ENCODE measurements around the gene ADAMTSL1.

The ADAMTSL1 gene

DNA sequence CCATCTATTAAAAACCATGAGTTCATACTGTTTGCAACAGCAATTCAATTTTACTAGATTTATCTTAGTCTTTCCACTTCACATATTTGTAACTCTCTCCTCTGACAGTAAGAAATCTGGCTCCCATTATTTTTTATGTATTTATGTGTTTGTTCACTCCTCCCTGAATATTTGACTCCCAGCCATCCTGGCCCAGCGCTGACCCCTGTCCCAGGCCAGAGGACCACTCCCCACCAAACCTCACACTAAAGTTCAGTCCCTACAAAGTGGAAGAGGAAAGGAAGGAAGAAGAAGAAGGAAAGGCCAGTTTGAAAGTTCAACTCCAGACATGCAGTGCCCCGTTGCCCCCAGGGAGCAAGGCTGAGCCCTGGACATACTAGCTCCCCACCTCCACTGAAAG lies 271.8 kb downstream of the ADAMTSL1 start:
- Histone ChIP-seq H3K27ac (ENCODE audit: low read length) (no peak overlapping the region), H3K4me1 (ENCODE audit: insufficient read depth, low read length) (no peaks in the 10 kb centered on the region), H3K79me2 (ENCODE audit: insufficient read depth, low read length) (no peaks in the 10 kb centered on the region), H3K9ac (ENCODE audit: low read depth, low read length) (no peak overlapping the region), H3K27me3 (ENCODE audit: insufficient read depth, low read length, poor library complexity) (no peaks in the 10 kb centered on the region), H4K20me1 (ENCODE audit: insufficient read depth, low read length) (no peaks in the 10 kb centered on the region), H2AFZ (ENCODE audit: low read depth, low read length) (no peak overlapping the region), H3K36me3 (ENCODE audit: insufficient read depth, low read length) (no peaks in the 10 kb centered on the region), H3K9me3 (ENCODE audit: insufficient read depth, low read length, severe bottlenecking) (no peaks in the 10 kb centered on the region), H3K4me3 (ENCODE audit: low read depth in 1 of 2, low read length in 2 of 2) (no peak overlapping the region), H3K4me2 (ENCODE audit: insufficient read depth, low read length) (no peak overlapping the region)
- DNase-seq (no peak), ATAC-seq (ENCODE audit: insufficient read depth, low read depth) (no peak)
- TF ChIP-seq EZH2 (IDR thresholded peaks at IDR 0.05; ENCODE audit: borderline replicate concordance, low read depth, low read length, severe bottlenecking) (no peak), CTCF (IDR thresholded peaks at IDR 0.05; ENCODE audit: borderline replicate concordance, extremely low read depth, low read length, poor library complexity, severe bottlenecking) (no peak)

DNA sequence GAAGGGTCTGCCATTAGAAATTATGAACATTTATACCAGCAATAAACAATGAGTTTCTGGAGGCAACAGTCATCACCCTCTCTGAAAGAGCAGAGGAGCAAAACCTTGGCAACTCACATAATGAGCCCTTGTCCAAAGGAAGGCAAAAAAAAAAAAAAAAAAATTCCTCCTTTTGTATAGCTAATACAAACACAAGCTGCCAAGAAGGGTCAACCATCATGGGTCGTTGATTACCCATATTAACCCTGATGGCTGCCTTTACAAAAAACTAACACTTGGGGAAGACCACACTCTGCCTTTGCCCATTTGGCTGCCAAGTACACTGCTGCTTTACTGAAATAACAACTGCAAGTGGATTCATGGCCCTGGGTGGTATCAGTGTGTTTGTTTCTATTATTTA lies 272.7 kb downstream of the ADAMTSL1 start:
- DNase-seq (no peak), ATAC-seq (ENCODE audit: insufficient read depth, low read depth) (no peak)
- H3K9me3 ChIP-seq (ENCODE audit: insufficient read depth, low read length, severe bottlenecking), result no peaks in the 10 kb centered on the region
- H3K36me3 ChIP-seq (ENCODE audit: insufficient read depth, low read length), result no peaks in the 10 kb centered on the region
- H3K27me3 ChIP-seq (ENCODE audit: insufficient read depth, low read length, poor library complexity), result no peaks in the 10 kb centered on the region
- H3K27ac ChIP-seq (ENCODE audit: low read length), result no peak overlapping the region
- H4K20me1 ChIP-seq (ENCODE audit: insufficient read depth, low read length), result no peaks in the 10 kb centered on the region
- H3K9ac ChIP-seq (ENCODE audit: low read depth, low read length), result no peak overlapping the region
- H2AFZ ChIP-seq (ENCODE audit: low read depth, low read length), result no peak overlapping the region
- no peaks in the 10 kb centered on the region for H3K4me1 ChIP-seq (ENCODE audit: insufficient read depth, low read length)
- TF ChIP-seq CTCF (IDR thresholded peaks at IDR 0.05; ENCODE audit: borderline replicate concordance, extremely low read depth, low read length, poor library complexity, severe bottlenecking) (no peak), EZH2 (IDR thresholded peaks at IDR 0.05; ENCODE audit: borderline replicate concordance, low read depth, low read length, severe bottlenecking) (no peak)
- no peak overlapping the region for H3K4me2 ChIP-seq (ENCODE audit: insufficient read depth, low read length)
- no peak overlapping the region for H3K4me3 ChIP-seq (ENCODE audit: low read depth in 1 of 2, low read length in 2 of 2)
- no peaks in the 10 kb centered on the region for H3K79me2 ChIP-seq (ENCODE audit: insufficient read depth, low read length)

GRCh38 chr9:18747595-18747994 lies 273.6 kb downstream of the ADAMTSL1 start:
- H3K4me1 ChIP-seq (ENCODE audit: insufficient read depth, low read length), result no peaks in the 10 kb centered on the region
- H3K4me2 ChIP-seq (ENCODE audit: insufficient read depth, low read length), result no peak overlapping the region
- no peak for TF ChIP-seq CTCF (IDR thresholded peaks at IDR 0.05; ENCODE audit: borderline replicate concordance, extremely low read depth, low read length, poor library complexity, severe bottlenecking)
- TF ChIP-seq EZH2 (IDR thresholded peaks at IDR 0.05; ENCODE audit: borderline replicate concordance, low read depth, low read length, severe bottlenecking), result no peak
- ATAC-seq (ENCODE audit: insufficient read depth, low read depth) (no peak), DNase-seq (no peak)
- no peak overlapping the region for H3K9ac ChIP-seq (ENCODE audit: low read depth, low read length)
- no peaks in the 10 kb centered on the region for H3K27me3 ChIP-seq (ENCODE audit: insufficient read depth, low read length, poor library complexity)
- no peaks in the 10 kb centered on the region for H3K36me3 ChIP-seq (ENCODE audit: insufficient read depth, low read length)
- no peak overlapping the region for H3K4me3 ChIP-seq (ENCODE audit: low read depth in 1 of 2, low read length in 2 of 2)
- no peak overlapping the region for H3K27ac ChIP-seq (ENCODE audit: low read length)
- H2AFZ ChIP-seq (ENCODE audit: low read depth, low read length), result no peak overlapping the region
- no peaks in the 10 kb centered on the region for H3K79me2 ChIP-seq (ENCODE audit: insufficient read depth, low read length)
- H4K20me1 ChIP-seq (ENCODE audit: insufficient read depth, low read length), result no peaks in the 10 kb centered on the region
- no peaks in the 10 kb centered on the region for H3K9me3 ChIP-seq (ENCODE audit: insufficient read depth, low read length, severe bottlenecking)

DNA sequence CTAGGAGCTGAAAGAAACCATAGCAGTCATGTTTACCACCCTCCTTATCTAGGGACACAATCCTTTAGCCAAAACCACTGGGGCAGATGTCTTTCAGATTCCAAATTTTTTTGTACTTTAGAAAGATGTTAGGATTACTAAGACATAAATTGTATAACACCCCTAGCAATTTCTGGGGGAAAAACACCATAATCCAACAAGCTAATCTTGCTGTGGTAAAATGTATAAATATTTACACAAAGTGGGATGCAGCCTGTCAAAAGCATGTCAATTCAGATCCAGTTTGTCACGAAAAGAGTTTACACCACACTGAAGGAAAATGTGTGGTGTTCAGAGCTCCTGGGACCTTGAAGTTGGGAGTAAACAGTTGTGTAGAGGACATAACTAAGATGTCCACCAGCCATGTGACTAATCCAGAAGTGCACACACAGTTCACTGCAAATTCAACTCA lies 274.3 kb downstream of the ADAMTSL1 start:
- no peak for DNase-seq

More for the DNA sequence above, 274.3 kb downstream of the ADAMTSL1 start:
- no peaks in the 10 kb centered on the region for H3K27me3 ChIP-seq (ENCODE audit: insufficient read depth, low read length, poor library complexity)
- no peaks in the 10 kb centered on the region for H3K4me1 ChIP-seq (ENCODE audit: insufficient read depth, low read length)
- H3K36me3 ChIP-seq (ENCODE audit: insufficient read depth, low read length), result no peaks in the 10 kb centered on the region
- no peak overlapping the region for H3K4me3 ChIP-seq (ENCODE audit: low read depth in 1 of 2, low read length in 2 of 2)
- TF ChIP-seq CTCF (IDR thresholded peaks at IDR 0.05; ENCODE audit: borderline replicate concordance, extremely low read depth, low read length, poor library complexity, severe bottlenecking) (no peak), EZH2 (IDR thresholded peaks at IDR 0.05; ENCODE audit: borderline replicate concordance, low read depth, low read length, severe bottlenecking) (no peak)
- H3K9ac ChIP-seq (ENCODE audit: low read depth, low read length), result no peak overlapping the region
- no peaks in the 10 kb centered on the region for H3K9me3 ChIP-seq (ENCODE audit: insufficient read depth, low read length, severe bottlenecking)
- no peak overlapping the region for H3K27ac ChIP-seq (ENCODE audit: low read length)
- ATAC-seq (ENCODE audit: insufficient read depth, low read depth), result no peak
- no peaks in the 10 kb centered on the region for H3K79me2 ChIP-seq (ENCODE audit: insufficient read depth, low read length)
- H4K20me1 ChIP-seq (ENCODE audit: insufficient read depth, low read length), result no peaks in the 10 kb centered on the region
- H3K4me2 ChIP-seq (ENCODE audit: insufficient read depth, low read length), result no peak overlapping the region
- no peak overlapping the region for H2AFZ ChIP-seq (ENCODE audit: low read depth, low read length)

All from DND-41 (cell line).